Esophagus squamous epithelium (tissue), 5 donors: Measurements from ENCODE around the gene PRR5L. TPM values are rescaled to one million over a fixed set of nuclear protein-coding genes. Genes with fewer than 3 reads are reported as not detected.
A peak's percentile ranks its signal among the peaks of the same experiment; 100 is the strongest.

Experiments
- DNase-seq: peaks from one replicate; lab custom pipeline; 2025; lab: John Stamatoyannopoulos, UW
- H3K27ac ChIP-seq, 4 donors: fragments of 200-600 bp; sonication (generic); one replicate each; pipeline ENCODE4 v1.5.1; 2016 to 2019; ENCODE audit warnings: mild to moderate bottlenecking in 1 of 4
- H3K27me3 ChIP-seq, 4 donors: fragments of 200-600 bp; sonication (generic); 1 replicate in 3 of 4; 2 replicates in 1 of 4; pipeline versions ENCODE4 v1.5.1 to v1.6.0; 2017 to 2021; ENCODE audit warnings: antibody characterized with exemption in 1 of 4
- H3K36me3 ChIP-seq, 3 donors: fragments of 200-600 bp; sonication (generic); one replicate each; pipeline ENCODE4 v1.5.1; 2016 to 2019
- H3K4me1 ChIP-seq, 3 donors: fragments of 200-600 bp; sonication (generic); one replicate each; pipeline ENCODE4 v1.5.1; 2017 to 2019
- H3K4me3 ChIP-seq, 4 donors: fragments of 200-600 bp; sonication (generic); 1 replicate in 3 of 4; 2 replicates in 1 of 4; pipeline ENCODE4 v1.5.1; 2016 to 2019; ENCODE audit warnings: mild to moderate bottlenecking in 2 of 4, moderate library complexity in 1 of 4
- H3K9me3 ChIP-seq, 3 donors: fragments of 200-600 bp; sonication (generic); one replicate each; pipeline ENCODE4 v1.5.1; 2016 to 2019
- POLR2A ChIP-seq, 4 donors: fragments of 450-650 bp; IDR thresholded peaks; one replicate each; pipeline ENCODE4 v1.6.1; 2017; ENCODE audit warnings: antibody characterized with exemption in 4 of 4, mild to moderate bottlenecking in 4 of 4, moderate library complexity in 3 of 4
- WGBS, 2 donors: methylation state at CpG; one replicate each; pipeline ENCODE4 v1.1.5; 2018; 5-methylcytosine and 5-hydroxymethylcytosine counted together
- intact Hi-C: fragments of 100-400 bp; cut with DNase I; formaldehyde crosslinking; loops from one replicate; pipeline ENCODE4 v1.15.0; 2022
- total RNA-seq, 4 donors: library from RNA; depleted of rRNA; stranded (reverse); fragments of >200 nt; gene quantifications; one replicate each; pipeline ENCODE4 v1.1.0, GENCODE V29; 2016
- TF ChIP-seq, protein P1 (sequence below), 6 experiments: fragments of 450-650 bp in 4 of 6; fragments of 200-600 bp in 2 of 6; sonication (generic) in 2 of 6; IDR thresholded peaks; one replicate each; pipeline ENCODE4 v1.5.1; 2016 to 2019; ENCODE audit warnings: antibody characterized with exemption in 6 of 6, mild to moderate bottlenecking in 4 of 6, moderate library complexity in 4 of 6
- donor health status: DM: yes; HTN: yes; CAD: no.

Gene PRR5L
- total RNA-seq, 4 donors from 2014 or later = 1.4 to 5.7 (median 1.8) TPM

DNA sequence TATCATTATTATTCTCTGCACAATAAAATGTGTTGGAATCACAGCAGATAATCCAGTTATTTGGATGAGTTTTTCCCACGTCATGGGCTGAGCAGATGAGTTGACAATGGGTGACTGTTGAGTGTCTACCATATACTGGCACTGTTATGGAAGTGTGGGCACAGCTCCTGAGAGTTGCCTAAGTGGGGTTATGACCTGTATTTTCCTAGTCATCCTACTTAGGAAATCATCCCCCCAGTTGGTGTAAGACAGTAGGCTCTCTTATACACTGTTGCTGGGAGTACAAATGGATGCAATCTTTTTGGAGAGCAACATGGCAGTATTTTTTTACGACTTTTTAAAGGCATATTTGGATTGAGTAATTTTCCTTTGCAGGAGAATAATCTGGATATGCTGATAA lies 147.6 kb downstream of the PRR5L start:
- WGBS, 2 donors = 85 to 96% methylated on average over 2 of the region's 2 CpGs
- DNase-seq = no peak
- intact Hi-C loops = no loop called here
- Histone ChIP-seq H3K4me1 (no peaks in the 10 kb centered on the region), H3K27me3 (no peaks in the 10 kb centered on the region), H3K27ac (no peak overlapping the region), H3K9me3 (no peaks in the 10 kb centered on the region), H3K4me3 (no peak overlapping the region), H3K36me3 (no peaks in the 10 kb centered on the region)
- TF ChIP-seq, protein P1, sequence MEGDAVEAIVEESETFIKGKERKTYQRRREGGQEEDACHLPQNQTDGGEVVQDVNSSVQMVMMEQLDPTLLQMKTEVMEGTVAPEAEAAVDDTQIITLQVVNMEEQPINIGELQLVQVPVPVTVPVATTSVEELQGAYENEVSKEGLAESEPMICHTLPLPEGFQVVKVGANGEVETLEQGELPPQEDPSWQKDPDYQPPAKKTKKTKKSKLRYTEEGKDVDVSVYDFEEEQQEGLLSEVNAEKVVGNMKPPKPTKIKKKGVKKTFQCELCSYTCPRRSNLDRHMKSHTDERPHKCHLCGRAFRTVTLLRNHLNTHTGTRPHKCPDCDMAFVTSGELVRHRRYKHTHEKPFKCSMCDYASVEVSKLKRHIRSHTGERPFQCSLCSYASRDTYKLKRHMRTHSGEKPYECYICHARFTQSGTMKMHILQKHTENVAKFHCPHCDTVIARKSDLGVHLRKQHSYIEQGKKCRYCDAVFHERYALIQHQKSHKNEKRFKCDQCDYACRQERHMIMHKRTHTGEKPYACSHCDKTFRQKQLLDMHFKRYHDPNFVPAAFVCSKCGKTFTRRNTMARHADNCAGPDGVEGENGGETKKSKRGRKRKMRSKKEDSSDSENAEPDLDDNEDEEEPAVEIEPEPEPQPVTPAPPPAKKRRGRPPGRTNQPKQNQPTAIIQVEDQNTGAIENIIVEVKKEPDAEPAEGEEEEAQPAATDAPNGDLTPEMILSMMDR (IDR thresholded peaks at IDR 0.05) = no peak
- TF ChIP-seq POLR2A (IDR thresholded peaks at IDR 0.05) = no peak

DNA sequence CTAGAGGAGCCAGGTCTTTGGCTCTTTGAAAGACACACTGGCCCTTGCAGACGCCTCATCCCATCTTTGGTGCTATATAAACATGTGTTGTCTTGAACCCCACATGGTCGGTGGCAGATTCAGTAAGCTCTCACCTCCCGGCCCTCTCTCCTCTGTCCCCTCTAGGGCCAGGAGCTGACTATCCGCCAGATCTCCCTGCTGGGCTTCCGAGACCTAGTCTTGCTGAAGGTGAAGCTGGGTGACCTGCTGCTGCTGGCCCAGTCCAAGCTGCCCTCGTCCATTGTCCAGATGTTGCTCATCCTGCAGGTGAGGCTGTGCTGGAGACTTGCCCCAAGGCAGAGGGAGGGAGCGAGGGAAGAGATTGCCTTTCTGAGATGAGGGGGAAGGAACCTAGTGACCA lies 150.0 kb downstream of the PRR5L start:
- Histone ChIP-seq H3K36me3 (no peaks in the 10 kb centered on the region), H3K9me3 (no peaks in the 10 kb centered on the region), H3K4me3 (no peak overlapping the region), H3K27ac (no peak overlapping the region), H3K27me3 (no peaks in the 10 kb centered on the region), H3K4me1 (peaks cover 3 to 17% (median 11%) of the 10 kb centered on the region in 3 donors)
- WGBS, 2 donors = 85 to 87% methylated on average over 7 of the region's 7 CpGs
- TF ChIP-seq, protein P1 (IDR thresholded peaks at IDR 0.05) = no peak
- DNase-seq = no peak
- intact Hi-C loops = no loop called here

DNA sequence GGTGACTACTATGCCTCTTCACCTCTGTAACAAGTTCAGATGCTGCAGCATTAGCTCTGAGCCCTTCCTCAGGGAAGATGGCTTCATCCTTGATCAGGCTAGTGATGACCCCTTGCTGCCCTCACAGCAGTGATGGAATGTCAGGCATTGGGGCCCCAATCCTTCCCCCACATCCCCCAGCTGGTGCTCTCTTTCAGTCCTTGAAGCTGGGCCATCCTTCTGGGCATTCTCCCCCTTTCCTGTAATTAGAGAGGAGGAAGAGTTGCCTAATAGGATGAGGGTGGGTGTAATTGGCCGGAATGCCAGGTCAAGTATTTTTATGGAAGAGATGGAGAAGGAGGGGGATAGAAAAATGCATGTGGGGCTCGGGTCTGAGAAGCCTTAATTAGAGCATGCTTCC lies 151.4 kb downstream of the PRR5L start:
- intact Hi-C loops = no loop called here
- Histone ChIP-seq H3K27ac (no peak overlapping the region), H3K9me3 (no peaks in the 10 kb centered on the region), H3K4me1 (peaks cover 3 to 28% (median 11%) of the 10 kb centered on the region in 3 donors), H3K27me3 (no peaks in the 10 kb centered on the region), H3K4me3 (no peak overlapping the region), H3K36me3 (no peaks in the 10 kb centered on the region)
- no peak for DNase-seq
- WGBS, 2 donors = 72 to 75% methylated on average over 1 to 2 of the region's 2 CpGs
- TF ChIP-seq POLR2A (IDR thresholded peaks at IDR 0.05) = no peak
- TF ChIP-seq, protein P1 (IDR thresholded peaks at IDR 0.05) = no peak

DNA sequence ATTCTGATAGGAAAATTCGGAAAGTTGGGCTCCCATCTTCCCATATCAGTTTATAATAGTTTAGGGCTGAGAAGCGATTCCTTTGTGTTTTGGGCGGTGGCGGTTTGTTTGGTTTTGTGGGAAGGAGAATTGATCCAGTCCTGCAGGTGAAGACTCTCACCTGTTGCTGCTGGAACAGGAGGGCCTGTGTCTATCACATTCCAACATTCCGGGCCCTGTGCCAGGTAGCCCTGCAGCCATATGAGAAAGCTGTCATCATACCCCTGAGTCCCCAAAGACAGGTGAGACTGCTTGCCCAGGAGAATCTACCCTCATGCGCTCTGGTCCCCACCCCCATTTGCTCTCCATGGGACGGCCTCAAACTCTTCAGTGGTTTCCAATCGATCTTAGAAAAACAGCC lies 151.9 kb downstream of the PRR5L start:
- H3K4me1 ChIP-seq = peaks cover 3 to 32% (median 11%) of the 10 kb centered on the region in 3 donors
- H3K9me3 ChIP-seq = no peaks in the 10 kb centered on the region
- TF ChIP-seq, protein P1 (IDR thresholded peaks at IDR 0.05) = no peak
- TF ChIP-seq POLR2A (IDR thresholded peaks at IDR 0.05) = no peak
- DNase-seq = no peak
- no peaks in the 10 kb centered on the region for H3K36me3 ChIP-seq
- no peak overlapping the region for H3K27ac ChIP-seq
- no peaks in the 10 kb centered on the region for H3K27me3 ChIP-seq
- WGBS, 2 donors = 65 to 68% methylated on average over 8 of the region's 8 CpGs
- intact Hi-C loops = no loop called here
- no peak overlapping the region for H3K4me3 ChIP-seq

DNA sequence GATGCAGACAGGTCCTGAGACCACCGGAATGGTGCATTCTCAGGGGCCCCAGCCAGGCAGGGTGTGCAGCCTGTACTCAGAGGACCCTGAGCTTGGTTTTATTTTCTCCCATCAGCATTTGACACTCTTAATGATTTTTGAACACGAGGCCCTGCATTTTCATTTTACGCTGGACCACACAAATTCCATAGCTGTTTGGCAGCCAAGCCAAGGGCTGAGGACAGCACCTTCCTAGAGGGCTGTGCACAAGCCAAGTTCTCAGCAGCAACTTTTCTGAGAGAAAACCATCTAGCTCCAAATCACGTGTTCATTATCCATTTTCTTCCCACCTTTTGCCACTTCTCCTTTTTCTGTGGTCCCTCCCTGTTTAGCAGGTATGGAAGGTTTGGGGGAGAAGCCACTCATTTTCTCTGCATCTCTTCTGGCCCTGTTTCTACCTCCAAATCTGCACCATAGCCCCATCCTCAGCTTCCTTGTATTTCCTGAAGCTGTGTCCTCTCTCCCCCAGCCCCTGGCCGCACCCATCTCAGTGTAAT lies 153.5 kb downstream of the PRR5L start:
- H3K4me3 ChIP-seq = peak overlapping the region in 1 of 4 donors; percentile 42
- H3K4me1 ChIP-seq = peaks cover 3 to 49% (median 11%) of the 10 kb centered on the region in 3 donors
- H3K27me3 ChIP-seq = no peaks in the 10 kb centered on the region
- H3K27ac ChIP-seq = peak overlapping the region in 1 of 4 donors; percentile 21
- no peak for TF ChIP-seq POLR2A (IDR thresholded peaks at IDR 0.05)
- TF ChIP-seq, protein P1 (IDR thresholded peaks at IDR 0.05) = no peak
- no peaks in the 10 kb centered on the region for H3K36me3 ChIP-seq
- intact Hi-C loops = no loop called here
- no peaks in the 10 kb centered on the region for H3K9me3 ChIP-seq
- WGBS, 2 donors = 70 to 80% methylated on average over 5 of the region's 5 CpGs
- no peak for DNase-seq
